HEK293 (cell line): ENCODE results near the gene UGCG.

Experiments used
- KLF10 ChIP-seq: fragments of 450-650 bp; IDR thresholded peaks from 2 replicates; pipeline ENCODE4 v1.5.1; 2018; ENCODE audit warnings: missing biosample characterization, mild to moderate bottlenecking, missing genetic modification characterization
- KLF16 ChIP-seq: fragments of 450-650 bp; formaldehyde crosslinking; IDR thresholded peaks from 2 replicates; pipeline ENCODE4 v1.5.1; 2017; ENCODE audit warnings: missing biosample characterization, missing genetic modification characterization
- SP2 ChIP-seq: fragments of 450-650 bp; formaldehyde crosslinking; IDR thresholded peaks from 2 replicates; pipeline ENCODE4 v1.5.1; 2016; ENCODE audit warnings: missing biosample characterization, missing genetic modification characterization

- TF ChIP-seq SP2 (tag by site-specific recombination) (no peak), KLF16 (tag by site-specific recombination) (no peak), KLF10 (tag by site-specific recombination) (no peak)
These were observed 73.0 kb downstream of the UGCG start for GRCh38 chr9:111969622-111970021.
